Measurements from ENCODE around the gene MT1A. TPM values are rescaled to one million over a fixed set of nuclear protein-coding genes. Genes with fewer than 3 reads are reported as not detected.

The MT1A gene
- total and polyA plus RNA-seq, 2 of the 8 experiments (the other 6 are each of a cell fraction or from before 2014, with no cell fraction given) = not detected

GRCh38 chr16:56643080-56643778 is 4.8 kb downstream of the MT1A start (continued):
- TF ChIP-seq CTCF (IDR thresholded peaks at IDR 0.05; ENCODE audit: control extremely low read depth in 1 of 3, insufficient read depth in 1 of 3, low read depth in 1 of 3, low read length in 3 of 3) (peak; percentile 39 to 50 (median 42)), GABPA (IDR thresholded peaks at IDR 0.05; ENCODE audit: borderline replicate concordance, insufficient read depth, low read length) (0 out of 2 replicates have a peak, but pooled peaks have one; percentile 55)

Data from H1 (cell line).